K562 (cell line): ENCODE data around the gene PEX7. TPM values are rescaled to one million over a fixed set of nuclear protein-coding genes. Genes with fewer than 3 reads are reported as not detected.

Experiments
- FOXA3 ChIP-seq, 2 experiments: fragments of 450-650 bp in 1 of 2; sonication (generic) in 1 of 2; formaldehyde crosslinking; IDR thresholded peaks in 1 of 2; conservative IDR thresholded peaks in 1 of 2; 2 replicates each; pipeline versions ENCODE4 v1.4.0 to v1.8.0; 2020 to 2022; ENCODE audit warnings: mild to moderate bottlenecking in 2 of 2, missing genetic modification reagents in 1 of 2
- GABPB1 ChIP-seq: sonication (generic); formaldehyde crosslinking; IDR thresholded peaks from 2 replicates; pipeline ENCODE4 v1.8.0; 2022; ENCODE audit warnings: mild to moderate bottlenecking, missing genetic modification reagents
- KAT8 ChIP-seq: fragments of 450-650 bp; IDR thresholded peaks from 2 replicates; pipeline ENCODE4 v1.6.1; 2016; ENCODE audit warnings: low read depth, mild to moderate bottlenecking
- LCOR ChIP-seq: sonication (generic); formaldehyde crosslinking; IDR thresholded peaks from 2 replicates; pipeline ENCODE4 v1.8.0; 2022; ENCODE audit warnings: mild to moderate bottlenecking, missing genetic modification reagents
- MEIS2 ChIP-seq: fragments of 450-650 bp; IDR thresholded peaks from 2 replicates; pipeline ENCODE4 v1.6.1; 2014; ENCODE audit warnings: mild to moderate bottlenecking; ENCODE audit not compliant: partially characterized antibody
- MYC ChIP-seq, 2 experiments: fragments of 250-450 bp in 1 of 2; sonication (Bioruptor Pico) in 1 of 2; IDR thresholded peaks; 2 replicates each; pipeline versions ENCODE4 v1.5.1 to v1.6.1; 2012 to 2021; ENCODE audit warnings: low read depth in 2 of 2, borderline replicate concordance in 1 of 2, improper control_type of control experiment in 1 of 2, low read length in 1 of 2, mild to moderate bottlenecking in 1 of 2, moderate library complexity in 1 of 2
- NRF1 ChIP-seq, 2 experiments: fragments of 450-650 bp; IDR thresholded peaks in 1 of 2; conservative IDR thresholded peaks in 1 of 2; 2 replicates each; pipeline ENCODE4 v1.6.1; 2014; ENCODE audit warnings: mild to moderate bottlenecking in 2 of 2
- PHB2 ChIP-seq: fragments of 450-650 bp; IDR thresholded peaks from 2 replicates; pipeline ENCODE4 v1.6.1; 2017; ENCODE audit warnings: low read depth
- SNIP1 ChIP-seq: fragments of 450-650 bp; IDR thresholded peaks from 2 replicates; pipeline ENCODE4 v1.7.1; 2017; ENCODE audit warnings: low read depth, mild to moderate bottlenecking
- STAT5B ChIP-seq: fragments of 250-450 bp; sonication (Bioruptor Pico); IDR thresholded peaks from 2 replicates; pipeline ENCODE4 v1.8.0; 2021; ENCODE audit warnings: mild to moderate bottlenecking, inconsistent platforms
- TAL1 ChIP-seq: fragments of 450-650 bp; IDR thresholded peaks from 2 replicates; pipeline ENCODE4 v1.6.1; 2016; ENCODE audit warnings: mild to moderate bottlenecking
- TEAD1 ChIP-seq, 2 experiments: fragments of 450-650 bp in 1 of 2; sonication (generic) in 1 of 2; formaldehyde crosslinking; IDR thresholded peaks; 2 replicates each; pipeline versions ENCODE4 v1.4.0 to v1.8.0; 2020 to 2022; ENCODE audit warnings: mild to moderate bottlenecking in 2 of 2, missing genetic modification reagents in 1 of 2
- ZKSCAN3 ChIP-seq: fragments of 250-450 bp; sonication (Bioruptor Pico); IDR thresholded peaks from 2 replicates; pipeline ENCODE4 v1.4.0; 2020
- ZNF830 ChIP-seq: fragments of 250-450 bp; sonication (Bioruptor Pico); IDR thresholded peaks from 2 replicates; pipeline ENCODE4 v1.5.0; 2021; ENCODE audit warnings: mild to moderate bottlenecking
- polyA plus RNA-seq, 8 experiments: library from polyadenylated mRNA; depleted of rRNA in 4 of 8; stranded (reverse) in 5 of 8; unstranded in 3 of 8; fragments of >200 nt; fragmentation: Nextera tagmentation in 2 of 8; fragmentation: Illumina TruSeq in 1 of 8; extraction: Ambion mirVana in 2 of 8; extraction: Trizol in 1 of 8; gene quantifications; 2 replicates each; pipeline versions ENCODE4 v1.2.1 to v1.2.3, GENCODE V29; 2011 to 2014; ENCODE audit warnings: inconsistent platforms in 1 of 8, missing spikeins in 1 of 8
- total RNA-seq, 7 experiments: library from RNA; depleted of rRNA in 6 of 7; stranded (reverse); fragments of >200 nt in 6 of 7; fragmentation: Illumina TruSeq in 2 of 7; extraction: Trizol in 2 of 7; gene quantifications; 2 replicates each; pipeline versions ENCODE4 v1.2.1 to v1.2.3, GENCODE V29; 2011 to 2021; ENCODE audit warnings: low replicate concordance in 1 of 7
- TF ChIP-seq, protein P1 (sequence below): fragments of 150-350 bp; conservative IDR thresholded peaks from 2 replicates; pipeline ENCODE4 v1.6.1; 2014; ENCODE audit warnings: low read length
- TF ChIP-seq, protein P2 (sequence below): sonication (generic); formaldehyde crosslinking; IDR thresholded peaks from 2 replicates; pipeline ENCODE4 v1.8.1; 2023; ENCODE audit warnings: missing genetic modification reagents, mild to moderate bottlenecking, borderline replicate concordance
- TF ChIP-seq, protein P3 (sequence below): sonication (generic); formaldehyde crosslinking; IDR thresholded peaks from 2 replicates; pipeline ENCODE4 v1.9.0; 2022; ENCODE audit warnings: mild to moderate bottlenecking, missing genetic modification reagents

Gene PEX7
- total and polyA plus RNA-seq, 9 of the 15 experiments (the other 6 are each of a cell fraction or from before 2014, with no cell fraction given): 1.6 to 12.9 (median 9.1) TPM

DNA sequence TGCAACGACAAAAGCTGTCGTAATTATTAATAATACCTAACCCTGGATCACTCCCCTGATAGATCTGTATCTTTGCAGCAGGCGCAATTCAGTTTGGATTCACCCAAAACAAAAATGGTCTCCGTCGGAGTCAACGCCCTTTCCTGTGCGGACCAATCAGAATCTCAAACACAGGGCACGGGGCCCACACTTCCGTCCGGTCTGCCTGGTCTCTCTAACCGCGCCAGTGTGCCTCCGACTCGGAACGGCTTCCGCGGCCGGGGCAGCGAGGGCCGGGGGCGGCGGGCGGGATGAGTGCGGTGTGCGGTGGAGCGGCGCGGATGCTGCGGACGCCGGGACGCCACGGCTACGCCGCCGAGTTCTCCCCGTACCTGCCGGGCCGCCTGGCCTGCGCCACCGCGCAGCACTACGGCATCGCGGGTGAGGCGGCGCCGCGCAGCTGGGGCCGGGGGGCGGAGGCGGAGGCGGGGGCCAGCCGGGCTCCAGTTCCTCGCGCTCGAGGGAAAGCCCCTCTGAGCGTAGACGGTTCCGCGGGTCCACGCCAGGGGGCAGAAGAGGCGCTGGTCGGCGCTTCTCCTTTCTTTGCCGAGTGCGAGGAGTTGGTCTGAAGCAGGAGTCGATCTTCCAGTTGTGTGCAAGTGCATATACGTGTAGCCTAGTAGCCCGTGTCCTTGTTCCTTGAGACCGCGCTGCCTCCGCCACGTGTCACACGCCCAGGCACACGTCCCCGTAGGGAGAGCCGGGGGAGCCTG, at the start of gene PEX7 (continued):
- TF ChIP-seq MYC (IDR thresholded peaks at IDR 0.05; ENCODE audit: low read depth, low read length): peak; percentile 37
- no peak for TF ChIP-seq MYC (CRISPR knock-in tag; IDR thresholded peaks at IDR 0.05; ENCODE audit: borderline replicate concordance, low read depth)
- TF ChIP-seq TAL1: no peak
- no peak for TF ChIP-seq PHB2
- TF ChIP-seq STAT5B: no peak
- no peak for TF ChIP-seq ZNF830
- TF ChIP-seq LCOR: 0 out of 2 replicates have a peak, but pooled peaks have one; percentile 31
- TF ChIP-seq, protein P1, sequence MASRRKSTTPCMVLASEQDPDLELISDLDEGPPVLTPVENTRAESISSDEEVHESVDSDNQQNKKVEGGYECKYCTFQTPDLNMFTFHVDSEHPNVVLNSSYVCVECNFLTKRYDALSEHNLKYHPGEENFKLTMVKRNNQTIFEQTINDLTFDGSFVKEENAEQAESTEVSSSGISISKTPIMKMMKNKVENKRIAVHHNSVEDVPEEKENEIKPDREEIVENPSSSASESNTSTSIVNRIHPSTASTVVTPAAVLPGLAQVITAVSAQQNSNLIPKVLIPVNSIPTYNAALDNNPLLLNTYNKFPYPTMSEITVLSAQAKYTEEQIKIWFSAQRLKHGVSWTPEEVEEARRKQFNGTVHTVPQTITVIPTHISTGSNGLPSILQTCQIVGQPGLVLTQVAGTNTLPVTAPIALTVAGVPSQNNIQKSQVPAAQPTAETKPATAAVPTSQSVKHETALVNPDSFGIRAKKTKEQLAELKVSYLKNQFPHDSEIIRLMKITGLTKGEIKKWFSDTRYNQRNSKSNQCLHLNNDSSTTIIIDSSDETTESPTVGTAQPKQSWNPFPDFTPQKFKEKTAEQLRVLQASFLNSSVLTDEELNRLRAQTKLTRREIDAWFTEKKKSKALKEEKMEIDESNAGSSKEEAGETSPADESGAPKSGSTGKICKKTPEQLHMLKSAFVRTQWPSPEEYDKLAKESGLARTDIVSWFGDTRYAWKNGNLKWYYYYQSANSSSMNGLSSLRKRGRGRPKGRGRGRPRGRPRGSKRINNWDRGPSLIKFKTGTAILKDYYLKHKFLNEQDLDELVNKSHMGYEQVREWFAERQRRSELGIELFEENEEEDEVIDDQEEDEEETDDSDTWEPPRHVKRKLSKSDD: 0 out of 2 replicates have a peak, but pooled peaks have one; percentile 76
- TF ChIP-seq NRF1 (conservative IDR thresholded peaks at IDR 0.05 in 1 of 2, IDR thresholded peaks at IDR 0.05 in 1 of 2): peak; percentile 5 to 62; a peak in 2 of 4 replicates
- TF ChIP-seq TEAD1 (CRISPR knock-in tag; IDR thresholded peaks at IDR 0.05): no peak
- TF ChIP-seq GABPB1 (CRISPR knock-in tag): peak; percentile 92
- TF ChIP-seq FOXA3 (CRISPR knock-in tag; conservative IDR thresholded peaks at IDR 0.05 in 1 of 2, IDR thresholded peaks at IDR 0.05 in 1 of 2): no peak
- no peak for TF ChIP-seq MEIS2
- TF ChIP-seq, protein P2, sequence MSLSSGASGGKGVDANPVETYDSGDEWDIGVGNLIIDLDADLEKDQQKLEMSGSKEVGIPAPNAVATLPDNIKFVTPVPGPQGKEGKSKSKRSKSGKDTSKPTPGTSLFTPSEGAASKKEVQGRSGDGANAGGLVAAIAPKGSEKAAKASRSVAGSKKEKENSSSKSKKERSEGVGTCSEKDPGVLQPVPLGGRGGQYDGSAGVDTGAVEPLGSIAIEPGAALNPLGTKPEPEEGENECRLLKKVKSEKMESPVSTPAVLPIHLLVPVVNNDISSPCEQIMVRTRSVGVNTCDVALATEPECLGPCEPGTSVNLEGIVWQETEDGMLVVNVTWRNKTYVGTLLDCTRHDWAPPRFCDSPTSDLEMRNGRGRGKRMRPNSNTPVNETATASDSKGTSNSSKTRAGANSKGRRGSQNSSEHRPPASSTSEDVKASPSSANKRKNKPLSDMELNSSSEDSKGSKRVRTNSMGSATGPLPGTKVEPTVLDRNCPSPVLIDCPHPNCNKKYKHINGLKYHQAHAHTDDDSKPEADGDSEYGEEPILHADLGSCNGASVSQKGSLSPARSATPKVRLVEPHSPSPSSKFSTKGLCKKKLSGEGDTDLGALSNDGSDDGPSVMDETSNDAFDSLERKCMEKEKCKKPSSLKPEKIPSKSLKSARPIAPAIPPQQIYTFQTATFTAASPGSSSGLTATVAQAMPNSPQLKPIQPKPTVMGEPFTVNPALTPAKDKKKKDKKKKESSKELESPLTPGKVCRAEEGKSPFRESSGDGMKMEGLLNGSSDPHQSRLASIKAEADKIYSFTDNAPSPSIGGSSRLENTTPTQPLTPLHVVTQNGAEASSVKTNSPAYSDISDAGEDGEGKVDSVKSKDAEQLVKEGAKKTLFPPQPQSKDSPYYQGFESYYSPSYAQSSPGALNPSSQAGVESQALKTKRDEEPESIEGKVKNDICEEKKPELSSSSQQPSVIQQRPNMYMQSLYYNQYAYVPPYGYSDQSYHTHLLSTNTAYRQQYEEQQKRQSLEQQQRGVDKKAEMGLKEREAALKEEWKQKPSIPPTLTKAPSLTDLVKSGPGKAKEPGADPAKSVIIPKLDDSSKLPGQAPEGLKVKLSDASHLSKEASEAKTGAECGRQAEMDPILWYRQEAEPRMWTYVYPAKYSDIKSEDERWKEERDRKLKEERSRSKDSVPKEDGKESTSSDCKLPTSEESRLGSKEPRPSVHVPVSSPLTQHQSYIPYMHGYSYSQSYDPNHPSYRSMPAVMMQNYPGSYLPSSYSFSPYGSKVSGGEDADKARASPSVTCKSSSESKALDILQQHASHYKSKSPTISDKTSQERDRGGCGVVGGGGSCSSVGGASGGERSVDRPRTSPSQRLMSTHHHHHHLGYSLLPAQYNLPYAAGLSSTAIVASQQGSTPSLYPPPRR: peak; percentile 50; the same call in 1 of the 2 replicates
- no peak for TF ChIP-seq KAT8
- no peak for TF ChIP-seq ZKSCAN3 (CRISPR knock-in tag)
- TF ChIP-seq, protein P3, sequence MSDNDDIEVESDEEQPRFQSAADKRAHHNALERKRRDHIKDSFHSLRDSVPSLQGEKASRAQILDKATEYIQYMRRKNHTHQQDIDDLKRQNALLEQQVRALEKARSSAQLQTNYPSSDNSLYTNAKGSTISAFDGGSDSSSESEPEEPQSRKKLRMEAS (CRISPR knock-in tag): peak; percentile 85
- TF ChIP-seq SNIP1: no peak
